Peyer's patch (tissue), 4 donors: Measurements from ENCODE around the gene PAPSS1. TPM values are rescaled to one million over a fixed set of nuclear protein-coding genes. Genes with fewer than 3 reads are reported as not detected.
A peak's percentile ranks its signal among the peaks of the same experiment; 100 is the strongest.
"Not testable (repeated sequence)": the region's sequence is repeated elsewhere in the genome, so short reads cannot be mapped to it uniquely, and the experiment has no call there.

Source experiments
- DNase-seq, 3 donors: peaks; one replicate each; pipeline ENCODE4 v3.0.0-alpha.2; 2017 to 2019
- H3K27ac ChIP-seq, 4 donors: fragments of 200-600 bp; sonication (generic); one replicate each; pipeline ENCODE4 v1.5.1; 2016 to 2019
- H3K27me3 ChIP-seq, 2 donors: fragments of 200-600 bp; sonication (generic); one replicate each; pipeline ENCODE4 v1.5.1; 2019
- H3K36me3 ChIP-seq, 3 donors: fragments of 200-600 bp; sonication (generic); one replicate each; pipeline ENCODE4 v1.5.1; 2016 to 2019
- H3K4me1 ChIP-seq, 4 donors: fragments of 200-600 bp; sonication (generic); one replicate each; pipeline ENCODE4 v1.5.1; 2016 to 2019
- H3K4me3 ChIP-seq, 4 donors: fragments of 200-600 bp; sonication (generic); 1 replicate in 3 of 4; 2 replicates in 1 of 4; pipeline ENCODE4 v1.5.1; 2016 to 2019; ENCODE audit warnings: mild to moderate bottlenecking in 1 of 4
- H3K9me3 ChIP-seq, 4 donors: fragments of 200-600 bp; sonication (generic); one replicate each; pipeline ENCODE4 v1.5.1; 2016 to 2019; ENCODE audit warnings: mild to moderate bottlenecking in 1 of 4
- POLR2A ChIP-seq, 2 donors: fragments of 450-650 bp; IDR thresholded peaks; one replicate each; pipeline ENCODE4 v1.5.1; 2017; ENCODE audit warnings: antibody characterized with exemption in 2 of 2, mild to moderate bottlenecking in 2 of 2, moderate library complexity in 2 of 2
- total RNA-seq, 4 donors: library from RNA; depleted of rRNA; stranded (reverse); fragments of >200 nt; gene quantifications; one replicate each; pipeline ENCODE4 v1.1.0, GENCODE V29; 2016
- TF ChIP-seq, protein P1 (sequence below), 6 experiments: fragments of 450-650 bp in 4 of 6; fragments of 200-600 bp in 2 of 6; sonication (generic) in 1 of 6; IDR thresholded peaks; one replicate each; pipeline ENCODE4 v1.5.1; 2017 to 2019; ENCODE audit warnings: antibody characterized with exemption in 6 of 6, mild to moderate bottlenecking in 3 of 6, moderate library complexity in 1 of 6

PAPSS1 gene
- total RNA-seq, 4 donors from 2014 or later: 9.0 to 23.3 (median 18.1) TPM

DNA sequence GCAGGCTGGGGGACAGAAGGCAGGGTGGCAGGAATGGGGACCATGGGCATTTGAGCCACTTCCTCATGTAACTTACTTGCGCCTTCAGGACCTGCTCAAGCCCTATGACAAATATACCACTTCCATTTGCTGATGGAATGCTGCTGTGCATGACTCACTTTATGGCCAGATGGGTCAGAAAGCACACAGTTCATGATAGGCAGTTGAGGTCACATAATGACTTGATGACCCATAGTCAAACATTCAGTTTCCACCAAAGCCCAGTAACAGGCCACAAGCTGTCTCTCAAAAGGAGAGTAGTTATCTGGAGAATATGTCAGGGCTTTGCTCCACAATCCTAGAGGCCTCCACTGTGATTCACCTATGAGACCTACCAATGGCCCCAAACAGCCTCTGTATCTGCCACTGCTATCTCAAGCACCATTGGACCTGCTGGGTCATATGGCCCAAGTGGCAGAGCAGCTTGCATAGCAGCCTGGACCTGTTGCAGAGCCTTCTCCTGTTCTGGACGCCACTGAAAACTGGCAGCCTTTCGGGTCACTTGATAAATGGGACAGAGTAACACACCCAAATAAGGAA, 5.3 kb upstream of the PAPSS1 start:
- no peaks in the 10 kb centered on the region for H3K9me3 ChIP-seq
- H3K4me3 ChIP-seq: no peak overlapping the region
- no peak overlapping the region for H3K27ac ChIP-seq
- peak in 1 of 3 donors; percentile 75 for DNase-seq
- H3K4me1 ChIP-seq: peaks cover 0 to 6% (median 0%) of the 10 kb centered on the region in 4 donors
- no peaks in the 10 kb centered on the region for H3K27me3 ChIP-seq
- H3K36me3 ChIP-seq: no peaks in the 10 kb centered on the region
- no peak for TF ChIP-seq POLR2A (IDR thresholded peaks at IDR 0.05)
- TF ChIP-seq, protein P1, sequence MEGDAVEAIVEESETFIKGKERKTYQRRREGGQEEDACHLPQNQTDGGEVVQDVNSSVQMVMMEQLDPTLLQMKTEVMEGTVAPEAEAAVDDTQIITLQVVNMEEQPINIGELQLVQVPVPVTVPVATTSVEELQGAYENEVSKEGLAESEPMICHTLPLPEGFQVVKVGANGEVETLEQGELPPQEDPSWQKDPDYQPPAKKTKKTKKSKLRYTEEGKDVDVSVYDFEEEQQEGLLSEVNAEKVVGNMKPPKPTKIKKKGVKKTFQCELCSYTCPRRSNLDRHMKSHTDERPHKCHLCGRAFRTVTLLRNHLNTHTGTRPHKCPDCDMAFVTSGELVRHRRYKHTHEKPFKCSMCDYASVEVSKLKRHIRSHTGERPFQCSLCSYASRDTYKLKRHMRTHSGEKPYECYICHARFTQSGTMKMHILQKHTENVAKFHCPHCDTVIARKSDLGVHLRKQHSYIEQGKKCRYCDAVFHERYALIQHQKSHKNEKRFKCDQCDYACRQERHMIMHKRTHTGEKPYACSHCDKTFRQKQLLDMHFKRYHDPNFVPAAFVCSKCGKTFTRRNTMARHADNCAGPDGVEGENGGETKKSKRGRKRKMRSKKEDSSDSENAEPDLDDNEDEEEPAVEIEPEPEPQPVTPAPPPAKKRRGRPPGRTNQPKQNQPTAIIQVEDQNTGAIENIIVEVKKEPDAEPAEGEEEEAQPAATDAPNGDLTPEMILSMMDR (IDR thresholded peaks at IDR 0.05): no peak

DNA sequence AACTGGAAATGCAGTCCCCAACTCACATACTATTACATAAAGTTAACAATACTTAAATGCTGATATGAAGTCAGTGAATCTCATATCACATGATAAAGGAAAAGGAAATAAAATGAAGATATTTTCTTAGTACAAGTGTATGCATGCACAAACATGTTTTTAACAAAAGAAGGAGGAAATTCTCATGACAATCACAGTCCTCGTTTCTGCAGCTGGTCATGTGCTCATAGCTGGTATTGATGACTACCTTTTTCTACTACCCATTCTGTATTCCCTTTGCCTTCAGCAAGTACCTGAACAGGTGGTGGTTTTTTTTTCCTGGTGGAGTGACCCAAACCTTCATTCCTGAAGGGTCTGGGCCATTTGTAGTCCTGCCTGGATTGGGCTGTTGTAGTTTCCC, 3.3 kb upstream of the PAPSS1 start:
- not testable (repeated sequence) for H3K36me3 ChIP-seq, H3K27me3 ChIP-seq, H3K27ac ChIP-seq, H3K4me3 ChIP-seq, DNase-seq, H3K9me3 ChIP-seq
- peaks cover 0 to 15% (median 0%) of the 10 kb centered on the region in 4 donors for H3K4me1 ChIP-seq

DNA sequence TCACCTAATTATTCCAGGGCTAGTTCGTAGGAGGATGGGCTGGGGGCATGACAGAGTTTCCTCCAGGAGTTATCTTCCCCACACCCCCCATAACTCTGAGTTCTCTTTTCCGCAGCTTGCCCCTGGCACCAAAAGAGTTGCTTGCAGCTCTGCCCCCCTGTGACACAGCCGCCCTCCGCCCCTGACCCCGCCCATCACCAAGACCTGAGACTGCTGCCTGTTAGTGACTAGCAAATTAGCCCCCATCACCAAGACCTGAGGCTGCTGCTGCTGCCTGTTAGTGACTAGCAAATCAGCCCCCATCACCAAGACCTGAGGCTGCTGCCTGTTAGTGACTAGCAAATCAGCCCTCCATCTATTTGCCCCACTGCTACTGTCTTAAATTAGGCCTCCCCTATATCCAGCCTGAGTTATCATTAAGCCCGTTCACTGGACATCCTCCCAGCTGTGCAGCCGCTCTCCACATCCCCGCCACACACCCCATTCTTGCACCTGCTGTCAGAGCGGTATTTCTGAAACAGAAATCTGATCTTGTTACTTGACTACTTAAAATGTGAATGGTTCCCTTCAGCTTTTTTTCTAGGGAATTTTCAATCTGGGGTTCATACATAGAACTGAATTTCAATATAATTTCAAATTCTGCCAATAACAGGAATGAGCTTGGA, 1.5 kb upstream of the PAPSS1 start:
- H3K9me3 ChIP-seq: no peaks in the 10 kb centered on the region
- peak overlapping the region; percentile 70 to 98 (median 90) for H3K4me3 ChIP-seq
- TF ChIP-seq POLR2A (IDR thresholded peaks at IDR 0.05): no peak
- TF ChIP-seq, protein P1 (IDR thresholded peaks at IDR 0.05): no peak
- H3K36me3 ChIP-seq: no peaks in the 10 kb centered on the region
- peak; percentile 56 to 72 (median 68) for DNase-seq
- H3K27ac ChIP-seq: peak overlapping the region in 1 of 4 donors; percentile 89
- peaks cover 0 to 16% (median 0%) of the 10 kb centered on the region in 4 donors for H3K4me1 ChIP-seq
- no peaks in the 10 kb centered on the region for H3K27me3 ChIP-seq

- H3K4me1 ChIP-seq: peaks cover 0 to 16% (median 0%) of the 10 kb centered on the region in 4 donors
- DNase-seq: no peak
- H3K4me3 ChIP-seq: peak overlapping the region; percentile 70 to 98 (median 90)
Observed at GRCh38 chr4:107719207-107719921, 670 bp downstream of the PAPSS1 start.

DNA sequence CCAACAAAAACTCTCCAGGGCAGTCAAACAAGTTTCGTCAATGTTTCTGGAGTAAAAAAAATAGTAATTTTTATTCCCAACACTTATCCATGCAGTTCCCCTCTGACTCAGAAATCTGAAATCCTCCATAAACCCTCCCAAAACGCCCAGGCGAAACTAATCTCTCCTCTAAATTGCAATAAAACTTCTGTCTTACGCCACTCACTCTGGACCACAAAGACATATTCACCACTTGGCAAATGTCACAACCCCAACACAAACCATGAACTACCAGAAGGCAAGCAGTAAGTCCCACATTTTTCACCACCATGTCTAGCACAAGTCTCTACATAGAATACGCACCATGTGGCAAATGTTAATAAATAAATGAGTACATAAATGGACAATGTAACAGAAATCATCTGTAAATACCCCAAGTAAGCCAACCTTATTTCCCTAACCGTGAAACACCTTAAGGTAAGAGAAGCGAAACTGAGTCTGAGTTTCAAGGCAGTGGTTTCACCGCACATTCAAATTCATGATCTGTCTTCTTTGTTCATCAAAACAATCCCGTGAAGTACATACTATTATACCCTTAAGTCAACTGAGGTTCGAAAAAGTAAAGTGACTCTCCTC, 1.6 kb downstream of the PAPSS1 start:
- H3K4me1 ChIP-seq: peaks cover 0 to 16% (median 0%) of the 10 kb centered on the region in 4 donors
- H3K27me3 ChIP-seq: no peaks in the 10 kb centered on the region
- no peaks in the 10 kb centered on the region for H3K9me3 ChIP-seq
- DNase-seq: no peak
- no peak for TF ChIP-seq POLR2A (IDR thresholded peaks at IDR 0.05)
- TF ChIP-seq, protein P1 (IDR thresholded peaks at IDR 0.05): no peak
- peak overlapping the region in 2 of 4 donors; percentile 84 to 98 for H3K4me3 ChIP-seq
- H3K36me3 ChIP-seq: no peaks in the 10 kb centered on the region
- H3K27ac ChIP-seq: peak overlapping the region in 1 of 4 donors; percentile 89

More at GRCh38 chr4:107719207-107719921, 670 bp downstream of the PAPSS1 start:
- TF ChIP-seq POLR2A (IDR thresholded peaks at IDR 0.05): no peak
- TF ChIP-seq, protein P1 (IDR thresholded peaks at IDR 0.05): no peak
- H3K36me3 ChIP-seq: no peaks in the 10 kb centered on the region
- no peaks in the 10 kb centered on the region for H3K9me3 ChIP-seq
- no peaks in the 10 kb centered on the region for H3K27me3 ChIP-seq
- peak overlapping the region; percentile 82 to 89 (median 88) for H3K27ac ChIP-seq
